Measurements from ENCODE around the gene ALDH1L1. TPM values are rescaled to one million over a fixed set of nuclear protein-coding genes. Genes with fewer than 3 reads are reported as not detected.

Gene ALDH1L1
- total RNA-seq, 8 experiments from 2014 or later, result 0.27 to 7.8 (median 0.75) TPM

DNA sequence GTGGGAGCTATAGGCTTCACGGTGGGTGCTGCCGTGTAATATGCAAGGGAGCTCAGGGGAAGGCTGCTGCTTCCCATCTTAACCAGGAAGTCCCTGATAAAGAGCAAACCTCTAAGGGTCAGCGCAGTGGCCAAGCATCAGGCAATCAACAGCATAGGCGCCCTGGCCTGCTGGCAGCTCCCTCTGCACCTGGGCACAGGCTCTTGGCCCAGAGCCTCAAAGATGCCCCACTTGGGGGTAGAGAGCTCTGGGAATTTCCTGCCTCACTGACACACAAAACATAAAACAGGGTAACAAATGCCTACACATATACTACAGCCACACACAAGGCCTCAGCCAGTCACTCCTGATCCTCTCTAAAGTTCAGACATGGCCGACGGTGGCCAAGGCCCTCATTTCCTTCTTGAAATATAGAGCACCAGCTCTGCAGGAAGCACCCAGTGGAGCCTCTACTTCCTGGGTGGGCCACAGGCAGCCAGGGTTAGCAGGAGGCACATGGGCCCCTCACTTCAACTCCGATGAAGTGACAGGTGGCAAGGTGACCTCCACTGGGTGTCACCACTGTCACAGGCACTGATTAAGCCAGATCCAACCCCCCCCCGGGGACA lies 116.9 kb downstream of the ALDH1L1 start:
- in situ Hi-C loops (cut with MboI; ENCODE audit: low pct_unique_long_range_greater_than_20kb in 2 of 9, low sequenced_read_pairs in 9 of 9, unreplicated experiment in 9 of 9), result no loop called here
- ATAC-seq (replicated peaks in 6 of 8), result no peak

DNA sequence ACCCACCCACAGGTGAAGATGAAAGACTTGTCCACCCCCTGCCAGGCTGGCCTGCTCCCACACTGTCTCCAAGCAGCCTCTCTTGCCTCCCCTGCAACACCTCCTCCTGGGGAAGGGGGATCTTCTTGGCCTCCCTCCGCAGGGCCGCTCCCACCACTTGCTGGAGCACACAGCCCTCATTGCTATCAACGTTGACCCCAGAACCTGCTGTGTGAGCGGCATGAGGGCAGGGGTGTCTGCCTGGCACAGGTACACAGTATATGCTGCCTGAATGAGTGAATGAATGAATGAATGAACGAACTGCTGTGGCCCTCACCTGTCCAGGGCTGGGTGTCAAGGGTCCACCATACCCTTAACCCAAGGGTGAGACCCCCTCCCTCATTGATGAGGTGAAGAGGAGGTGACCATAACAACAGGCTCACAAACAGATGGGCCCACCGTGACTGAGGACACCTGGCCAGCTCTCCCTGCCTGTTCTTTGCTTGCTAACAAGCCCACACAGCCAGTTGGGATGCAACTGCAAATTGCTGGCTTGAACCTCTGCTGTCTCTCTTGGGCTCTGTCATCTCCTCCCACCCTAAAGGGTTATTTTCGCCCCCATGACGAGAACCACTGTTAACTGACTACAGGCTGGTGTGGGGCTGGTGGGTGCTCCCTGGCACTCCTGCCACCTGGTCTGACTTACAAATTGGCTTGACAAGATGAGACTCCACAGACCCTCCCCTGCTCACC lies 118.9 kb downstream of the ALDH1L1 start:
- 50 to 100% (median 80%) methylated on average over 1 to 5 of the region's 8 CpGs; no CpG with 5 or more reads in 5 of the 10 experiments for WGBS, 10 experiments
- Histone ChIP-seq H3K4me1 (replicated peaks in 1 of 2) (peaks cover 0 to 4% of the 10 kb centered on the region in 2 donors), H3K4me3 (no peak overlapping the region), H3K27ac (no peak overlapping the region)
- in situ Hi-C loops (cut with MboI; ENCODE audit: low pct_unique_long_range_greater_than_20kb in 2 of 9, low sequenced_read_pairs in 9 of 9, unreplicated experiment in 9 of 9), result no loop called here
- ATAC-seq (replicated peaks in 6 of 8), result no peak

More for the DNA sequence above, 116.9 kb downstream of the ALDH1L1 start:
- H3K27ac ChIP-seq, result no peak overlapping the region
- WGBS, 10 experiments, result 88 to 100% (median 97%) methylated on average over 1 to 6 of the region's 8 CpGs; no CpG with 5 or more reads in 6 of the 10 experiments
- peaks cover 0 to 4% of the 10 kb centered on the region in 2 donors for H3K4me1 ChIP-seq (replicated peaks in 1 of 2)
- H3K4me3 ChIP-seq, result no peak overlapping the region

DNA sequence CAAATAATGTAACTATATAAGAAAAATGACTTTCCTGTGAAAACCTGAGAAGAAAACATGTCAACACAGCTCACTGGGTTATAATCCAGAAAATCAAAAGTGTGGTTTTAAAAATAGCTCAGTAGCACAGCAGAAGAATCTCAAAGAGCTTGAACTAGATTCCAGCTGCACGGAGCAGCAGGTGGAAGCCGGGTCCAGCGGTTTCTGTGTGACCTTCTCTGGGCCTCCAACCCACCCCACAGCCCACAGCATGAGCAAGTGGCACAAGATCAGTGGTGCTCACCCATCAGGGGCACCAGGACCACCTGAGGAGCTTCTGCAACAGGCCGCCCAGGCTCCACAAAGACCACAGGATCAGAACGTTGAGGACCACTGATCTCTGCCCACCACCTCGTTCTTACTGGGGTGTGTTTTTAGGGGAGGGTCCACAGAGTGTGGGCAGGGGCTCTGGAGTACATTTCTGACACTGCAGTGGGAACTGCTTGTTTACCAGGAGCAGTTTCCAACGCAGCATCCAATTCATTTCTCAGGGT lies 119.7 kb downstream of the ALDH1L1 start:
- WGBS, 10 experiments, result 76 to 100% (median 90%) methylated on average over 1 to 3 of the region's 7 CpGs; no CpG with 5 or more reads in 3 of the 10 experiments
- H3K4me1 ChIP-seq (replicated peaks in 1 of 2), result peaks cover 0 to 4% of the 10 kb centered on the region in 2 donors
- in situ Hi-C loops (cut with MboI; ENCODE audit: low pct_unique_long_range_greater_than_20kb in 2 of 9, low sequenced_read_pairs in 9 of 9, unreplicated experiment in 9 of 9), result no loop called here
- ATAC-seq (replicated peaks in 6 of 8), result no peak
- H3K4me3 ChIP-seq, result no peak overlapping the region
- H3K27ac ChIP-seq, result no peak overlapping the region

DNA sequence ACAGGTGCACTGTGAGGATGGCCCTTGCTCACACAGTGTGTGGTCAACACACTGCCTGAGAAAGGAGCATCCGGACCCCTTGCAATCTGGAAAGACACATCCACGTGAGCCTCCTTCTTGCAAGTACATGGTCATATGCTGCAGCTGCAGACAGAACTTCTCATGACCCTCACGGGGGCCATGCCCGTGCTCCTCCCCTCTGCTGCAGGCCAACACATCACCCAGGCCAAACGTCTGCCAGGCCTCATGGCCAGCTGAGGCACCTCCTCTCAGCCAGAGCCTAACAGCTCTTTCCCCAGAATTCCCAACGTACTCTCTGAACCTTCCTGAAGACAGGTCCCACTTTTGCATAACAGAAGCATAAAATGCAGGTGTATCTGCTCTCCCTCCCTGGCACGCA lies 121.7 kb downstream of the ALDH1L1 start:
- Histone ChIP-seq H3K27ac (no peak overlapping the region), H3K4me1 (replicated peaks in 1 of 2) (peaks cover 0 to 4% of the 10 kb centered on the region in 2 donors), H3K4me3 (no peak overlapping the region)
- in situ Hi-C loops (cut with MboI; ENCODE audit: low pct_unique_long_range_greater_than_20kb in 2 of 9, low sequenced_read_pairs in 9 of 9, unreplicated experiment in 9 of 9), result no loop called here
- 50 to 100% (median 100%) methylated on average over 1 to 2 of the region's 7 CpGs; no CpG with 5 or more reads in 3 of the 10 experiments for WGBS, 10 experiments
- no peak for ATAC-seq (replicated peaks in 6 of 8)

DNA sequence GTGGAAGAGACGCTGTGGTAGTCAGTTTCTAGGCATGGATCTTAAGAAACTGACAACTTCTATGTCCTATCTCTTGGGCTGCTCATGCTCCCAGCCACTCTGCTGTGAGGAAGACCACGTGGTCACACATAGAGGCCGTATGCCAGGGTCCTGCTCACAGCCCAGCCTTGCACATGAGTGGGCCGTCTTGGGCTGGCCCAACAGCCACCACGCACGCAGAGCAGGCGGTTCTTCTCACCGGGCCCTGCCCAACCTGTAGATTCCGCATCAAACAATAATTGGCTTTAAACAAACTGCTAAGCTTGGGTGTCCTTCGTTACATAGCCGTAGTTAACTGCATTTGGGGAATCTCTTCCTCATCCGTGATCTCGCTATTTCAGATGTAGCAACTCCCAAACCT lies 122.5 kb downstream of the ALDH1L1 start:
- H3K27ac ChIP-seq, result no peak overlapping the region
- in situ Hi-C loops (cut with MboI; ENCODE audit: low pct_unique_long_range_greater_than_20kb in 2 of 9, low sequenced_read_pairs in 9 of 9, unreplicated experiment in 9 of 9), result no loop called here
- peaks cover 0 to 4% of the 10 kb centered on the region in 2 donors for H3K4me1 ChIP-seq (replicated peaks in 1 of 2)
- ATAC-seq (replicated peaks in 6 of 8), result no peak
- H3K4me3 ChIP-seq, result no peak overlapping the region
- WGBS, 10 experiments, result 40 to 100% (median 96%) methylated on average over 1 to 8 of the region's 13 CpGs; no CpG with 5 or more reads in 2 of the 10 experiments

DNA sequence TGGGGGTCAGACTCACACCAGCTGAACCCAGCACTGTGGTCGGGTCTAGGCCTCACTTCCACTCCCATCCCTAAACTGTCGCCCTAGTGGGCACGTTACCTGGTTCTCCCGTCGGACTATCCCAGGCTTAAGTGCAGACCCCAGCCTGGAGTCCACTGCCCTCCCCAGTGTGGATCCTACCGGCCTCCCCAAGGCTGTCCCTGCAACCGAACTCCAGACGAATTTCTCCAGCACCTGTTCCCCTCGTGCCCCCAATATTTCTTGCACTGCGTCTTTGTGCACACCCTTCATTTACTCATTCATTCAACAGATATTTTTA lies 122.9 kb downstream of the ALDH1L1 start:
- ATAC-seq (replicated peaks in 6 of 8), result no peak
- Histone ChIP-seq H3K4me3 (no peak overlapping the region), H3K4me1 (replicated peaks in 1 of 2) (peaks cover 0 to 4% of the 10 kb centered on the region in 2 donors), H3K27ac (no peak overlapping the region)
- in situ Hi-C loops (cut with MboI; ENCODE audit: low pct_unique_long_range_greater_than_20kb in 2 of 9, low sequenced_read_pairs in 9 of 9, unreplicated experiment in 9 of 9), result no loop called here
- WGBS, 10 experiments, result 80 to 100% (median 81%) methylated on average over 1 to 7 of the region's 10 CpGs; no CpG with 5 or more reads in 5 of the 10 experiments

DNA sequence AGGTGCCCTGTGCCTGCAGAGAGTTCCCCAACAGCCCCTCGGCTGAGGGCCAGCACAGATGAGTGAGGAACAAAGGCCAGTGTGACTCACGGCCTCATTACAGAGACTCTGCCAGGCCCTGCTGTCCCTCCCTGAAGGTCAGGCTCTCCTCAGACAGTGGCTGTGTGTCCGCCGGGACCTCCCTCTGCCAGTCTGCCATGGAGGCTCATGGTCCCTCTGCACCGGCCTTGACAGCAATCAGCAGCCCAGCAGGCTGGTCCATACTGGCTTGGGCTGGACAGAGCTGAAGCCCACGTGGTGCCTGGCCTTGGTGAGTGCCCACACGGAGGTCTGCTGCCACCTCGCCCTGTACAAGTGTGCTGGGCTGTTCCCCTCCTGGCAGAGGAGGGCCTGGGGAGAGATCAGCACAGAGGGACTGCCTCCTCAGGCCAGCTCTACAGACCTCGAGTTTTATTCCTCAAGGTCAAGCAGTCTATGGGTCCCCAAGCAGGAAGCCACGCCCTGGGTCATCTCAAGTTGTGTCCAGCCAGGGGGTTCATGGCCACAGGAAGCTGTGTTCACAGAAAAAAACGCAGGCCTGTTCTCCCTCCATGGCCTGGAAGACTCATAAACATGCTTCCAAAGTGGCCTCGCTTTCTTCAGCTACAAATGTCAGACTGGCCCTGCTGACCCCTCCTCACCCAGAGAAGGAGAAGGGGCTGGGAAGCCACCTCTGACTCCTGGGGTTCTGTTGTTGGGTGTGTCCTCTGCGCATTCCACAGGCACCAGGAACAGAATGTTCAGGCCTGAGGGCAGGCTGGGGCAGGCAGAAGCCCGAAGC lies 123.5 kb downstream of the ALDH1L1 start:
- H3K4me3 ChIP-seq, result no peak overlapping the region
- in situ Hi-C loops (cut with MboI; ENCODE audit: low pct_unique_long_range_greater_than_20kb in 2 of 9, low sequenced_read_pairs in 9 of 9, unreplicated experiment in 9 of 9), result no loop called here
- peak; percentile 69 to 93 (median 80) for ATAC-seq (replicated peaks in 6 of 8)
- no peak overlapping the region for H3K27ac ChIP-seq
- H3K4me1 ChIP-seq (replicated peaks in 1 of 2), result peaks cover 0 to 4% of the 10 kb centered on the region in 2 donors
- 40 to 93% (median 75%) methylated on average over 2 to 5 of the region's 14 CpGs; no CpG with 5 or more reads in 3 of the 10 experiments for WGBS, 10 experiments

DNA sequence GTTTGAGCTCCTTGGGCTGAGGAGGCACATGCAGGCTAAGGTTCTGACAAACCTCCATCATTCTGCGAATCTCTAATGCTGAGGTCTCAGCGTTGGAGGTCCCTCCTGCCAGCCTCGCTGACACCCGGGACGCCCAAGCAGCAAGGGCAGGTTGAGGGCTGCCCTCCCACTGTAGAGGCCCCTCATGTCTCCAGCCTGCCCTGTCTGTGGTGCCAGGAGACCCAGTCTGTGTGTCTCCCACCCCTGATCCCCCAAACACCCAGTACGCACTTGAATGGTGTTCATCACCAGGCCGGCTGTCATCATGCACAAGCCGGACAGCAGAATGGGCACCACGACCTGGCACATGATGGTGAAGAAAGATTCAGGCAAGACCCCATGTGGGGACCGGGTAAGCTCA lies 124.3 kb downstream of the ALDH1L1 start:
- ATAC-seq (replicated peaks in 6 of 8), result no peak
- Histone ChIP-seq H3K4me3 (no peak overlapping the region), H3K4me1 (replicated peaks in 1 of 2) (peaks cover 0 to 4% of the 10 kb centered on the region in 2 donors), H3K27ac (no peak overlapping the region)
- WGBS, 10 experiments, result 75 to 100% (median 87%) methylated on average over 1 to 4 of the region's 10 CpGs; no CpG with 5 or more reads in 6 of the 10 experiments
- in situ Hi-C loops (cut with MboI; ENCODE audit: low pct_unique_long_range_greater_than_20kb in 2 of 9, low sequenced_read_pairs in 9 of 9, unreplicated experiment in 9 of 9), result no loop called here

DNA sequence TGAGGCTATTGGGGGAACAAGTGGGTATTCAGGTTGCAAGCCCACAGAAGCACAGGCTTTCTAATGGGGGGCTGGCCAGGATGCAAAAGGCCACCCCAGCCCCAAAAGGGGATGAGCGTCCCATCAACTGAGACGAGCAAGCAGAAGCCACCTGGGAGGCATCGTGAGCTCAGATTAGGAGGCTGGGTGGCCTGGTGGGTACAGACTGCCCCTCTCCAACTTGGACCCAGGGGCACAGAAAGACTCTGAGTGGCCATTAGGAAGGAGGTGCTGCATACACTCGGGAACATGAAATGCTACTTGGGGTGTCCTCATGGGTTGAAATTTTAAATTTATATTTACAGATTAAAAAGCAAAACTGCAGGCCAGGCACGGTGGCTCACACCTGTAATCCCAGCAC lies 125.5 kb downstream of the ALDH1L1 start:
- in situ Hi-C loops (cut with MboI; ENCODE audit: low pct_unique_long_range_greater_than_20kb in 2 of 9, low sequenced_read_pairs in 9 of 9, unreplicated experiment in 9 of 9), result no loop called here

DNA sequence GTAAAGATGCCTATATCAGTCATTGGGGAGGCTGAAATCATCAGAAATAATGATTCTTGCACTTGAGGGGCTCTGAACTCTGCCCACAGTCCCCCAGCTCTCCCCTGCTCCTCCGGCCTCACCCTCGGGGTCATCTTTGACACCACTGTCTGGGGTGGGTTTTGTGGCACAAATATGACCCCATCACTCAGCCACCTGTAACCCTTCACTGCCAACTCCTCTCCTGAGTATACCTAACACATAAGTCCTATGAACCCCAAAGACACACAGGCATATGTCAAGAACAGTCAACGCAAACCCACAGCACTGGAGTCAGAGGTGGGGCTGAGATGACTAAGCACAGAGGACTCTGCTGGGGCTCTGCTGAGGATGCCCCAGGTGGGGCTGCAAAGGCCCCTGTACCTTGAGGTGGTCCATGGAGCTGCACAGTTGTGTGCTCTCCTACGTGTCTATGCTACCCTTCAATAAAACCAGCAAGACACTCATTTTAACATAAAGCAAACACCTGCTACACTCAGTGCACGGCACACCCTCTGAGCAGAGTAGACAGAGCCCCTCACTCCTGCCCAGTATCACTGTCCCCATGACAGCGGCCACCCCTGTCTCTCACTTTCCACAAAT lies 126.3 kb downstream of the ALDH1L1 start:
- ATAC-seq (replicated peaks in 6 of 8), result no peak
- H3K4me3 ChIP-seq, result no peak overlapping the region
- H3K4me1 ChIP-seq (replicated peaks in 1 of 2), result peaks cover 0 to 4% of the 10 kb centered on the region in 2 donors
- in situ Hi-C loops (cut with MboI; ENCODE audit: low pct_unique_long_range_greater_than_20kb in 2 of 9, low sequenced_read_pairs in 9 of 9, unreplicated experiment in 9 of 9), result no loop called here
- 71 to 100% (median 93%) methylated on average over 1 to 4 of the region's 6 CpGs; no CpG with 5 or more reads in 5 of the 10 experiments for WGBS, 10 experiments
- no peak overlapping the region for H3K27ac ChIP-seq

More for the DNA sequence above, 125.5 kb downstream of the ALDH1L1 start:
- Histone ChIP-seq H3K4me3 (no peak overlapping the region), H3K27ac (no peak overlapping the region), H3K4me1 (replicated peaks in 1 of 2) (peaks cover 0 to 4% of the 10 kb centered on the region in 2 donors)
- WGBS, 10 experiments, result 80 to 100% (median 92%) methylated on average over 1 to 3 of the region's 5 CpGs; no CpG with 5 or more reads in 5 of the 10 experiments
- no peak for ATAC-seq (replicated peaks in 6 of 8)
